ENCODE results near the gene EHMT2. TPM values are rescaled to one million over a fixed set of nuclear protein-coding genes. Genes with fewer than 3 reads are reported as not detected.

The EHMT2 gene
- polyA plus RNA-seq, 3 donors: 67.9 to 74.0 (median 68.5) TPM

DNA sequence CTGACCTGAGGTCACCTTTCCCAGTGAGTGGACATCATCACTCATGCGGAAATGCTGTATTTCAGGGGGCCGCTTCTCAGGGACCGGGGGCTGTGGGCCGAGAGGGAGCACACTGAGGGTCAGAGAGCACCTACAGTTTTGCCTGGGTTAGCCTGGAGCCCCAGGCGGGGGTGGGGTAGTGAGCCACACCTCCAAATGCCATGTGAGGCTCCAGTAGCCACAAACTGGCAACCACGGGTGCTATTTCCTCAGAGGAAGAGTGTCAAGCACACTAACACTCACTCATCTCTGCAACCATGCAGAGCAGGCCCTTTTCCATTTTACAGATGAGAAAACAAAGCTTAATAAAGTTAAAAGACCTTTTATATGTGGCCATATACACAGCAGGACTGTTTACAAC, 4.7 kb downstream of the EHMT2 start:
- DNase-seq (ENCODE audit: low read depth in 3 of 3, low spot score in 2 of 3): no peak

GRCh38 chr6:31889331-31889972, 8.0 kb downstream of the EHMT2 start:
- DNase-seq (ENCODE audit: low read depth in 3 of 3, low spot score in 2 of 3): no peak

GRCh38 chr6:31888276-31889258, 8.9 kb downstream of the EHMT2 start:
- DNase-seq (ENCODE audit: low read depth in 3 of 3, low spot score in 2 of 3): no peak

GRCh38 chr6:31887173-31888007, 10.1 kb downstream of the EHMT2 start:
- DNase-seq (ENCODE audit: low read depth in 3 of 3, low spot score in 2 of 3): no peak

DNA sequence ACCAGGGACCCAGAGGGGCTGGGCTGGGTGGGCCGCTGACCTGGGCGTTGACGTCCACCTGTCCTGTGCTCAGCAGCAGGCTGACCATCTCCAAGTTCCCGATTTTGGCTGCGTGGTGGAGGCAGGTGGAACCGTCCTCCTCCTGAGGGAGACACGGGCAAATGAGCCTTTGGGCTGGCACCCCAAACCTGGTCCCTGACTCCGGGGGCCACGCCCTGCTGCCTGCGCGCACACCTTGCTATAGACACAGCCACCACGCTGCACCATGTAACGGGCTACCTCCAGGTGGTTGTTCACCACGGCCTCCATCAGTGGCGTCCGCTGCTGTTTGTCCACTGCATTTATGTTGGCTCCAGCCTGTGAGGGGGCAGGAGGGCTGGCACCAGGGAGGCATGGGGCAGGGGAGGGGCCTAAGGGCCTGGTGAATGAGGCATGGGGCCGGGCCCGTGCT, 10.9 kb downstream of the EHMT2 start:
- DNase-seq (ENCODE audit: low read depth in 3 of 3, low spot score in 2 of 3): no peak

GRCh38 chr6:31884528-31885035, 12.9 kb downstream of the EHMT2 start:
- no peak for DNase-seq (ENCODE audit: low read depth in 3 of 3, low spot score in 2 of 3)

DNA sequence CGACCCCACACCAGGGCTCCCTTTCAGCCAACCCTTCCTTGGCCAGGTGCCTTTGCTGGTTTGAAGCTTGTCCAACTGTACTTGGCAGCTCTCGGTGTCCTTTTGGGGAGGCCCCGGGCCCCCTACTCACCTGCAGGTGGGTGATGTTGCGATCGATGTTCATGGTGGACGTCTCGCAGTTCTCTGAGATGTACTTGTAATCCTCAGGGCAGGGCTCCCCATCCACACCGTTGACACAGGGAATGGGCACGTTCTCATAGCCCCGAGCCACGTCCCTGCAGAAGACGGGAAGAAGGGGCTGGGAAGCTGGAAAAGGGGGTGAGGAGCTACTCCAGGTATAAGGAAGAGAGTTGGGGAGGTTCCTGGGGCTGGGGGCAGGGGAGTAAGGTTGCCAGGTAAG, 13.8 kb downstream of the EHMT2 start:
- no peak for DNase-seq (ENCODE audit: low read depth in 3 of 3, low spot score in 2 of 3)

GRCh38 chr6:31882344-31882743, 15.2 kb downstream of the EHMT2 start:
- no peak for DNase-seq (ENCODE audit: low read depth in 3 of 3, low spot score in 2 of 3)

- DNase-seq (ENCODE audit: low read depth in 3 of 3, low spot score in 2 of 3): no peak
These were observed 16.2 kb downstream of the EHMT2 start for GRCh38 chr6:31881136-31881859.

- DNase-seq (ENCODE audit: low read depth in 3 of 3, low spot score in 2 of 3): no peak
These were observed 16.9 kb downstream of the EHMT2 start for GRCh38 chr6:31880616-31881015.

DNA sequence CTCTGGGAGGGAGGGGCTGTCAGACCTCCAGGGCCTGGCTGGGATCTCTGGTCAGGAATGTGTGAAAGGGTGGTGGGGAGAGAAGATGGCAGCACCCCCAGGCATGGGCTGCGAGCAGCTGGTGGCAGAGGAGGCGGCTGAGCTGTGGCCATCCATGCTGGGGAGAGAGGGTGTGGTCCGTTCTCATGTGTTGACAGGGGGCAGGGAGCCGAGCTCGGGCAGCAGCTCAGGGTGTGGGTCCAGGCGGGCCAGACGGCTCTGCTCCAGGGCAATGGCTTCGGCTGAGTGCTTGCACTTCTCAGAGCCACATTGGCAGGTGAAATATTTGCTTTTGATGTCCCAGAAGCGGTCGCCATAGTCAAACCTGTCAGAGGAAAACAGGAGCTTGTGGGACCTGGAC, 17.6 kb downstream of the EHMT2 start:
- DNase-seq (ENCODE audit: low read depth in 3 of 3, low spot score in 2 of 3): no peak

DNA sequence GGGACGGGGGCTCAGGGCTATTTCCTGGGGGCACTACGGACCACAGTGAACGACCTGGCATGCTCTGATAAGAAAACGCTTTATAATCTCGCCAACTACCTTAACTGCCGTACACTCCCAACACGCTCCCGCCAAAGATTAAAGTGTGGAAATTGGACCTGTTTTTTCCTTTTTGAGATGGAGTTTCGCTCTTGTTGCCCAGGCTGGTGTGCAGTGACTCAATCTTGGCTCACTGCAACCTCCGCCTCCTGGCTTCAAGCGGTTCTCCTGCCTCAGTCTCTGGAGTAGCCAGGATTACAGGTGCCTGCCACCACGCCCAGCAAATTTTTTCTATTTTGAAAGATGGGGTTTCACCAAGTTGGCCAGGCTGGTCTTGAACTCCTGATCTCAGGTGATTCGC, 18.4 kb downstream of the EHMT2 start:
- DNase-seq (ENCODE audit: low read depth in 3 of 3, low spot score in 2 of 3): no peak

DNA sequence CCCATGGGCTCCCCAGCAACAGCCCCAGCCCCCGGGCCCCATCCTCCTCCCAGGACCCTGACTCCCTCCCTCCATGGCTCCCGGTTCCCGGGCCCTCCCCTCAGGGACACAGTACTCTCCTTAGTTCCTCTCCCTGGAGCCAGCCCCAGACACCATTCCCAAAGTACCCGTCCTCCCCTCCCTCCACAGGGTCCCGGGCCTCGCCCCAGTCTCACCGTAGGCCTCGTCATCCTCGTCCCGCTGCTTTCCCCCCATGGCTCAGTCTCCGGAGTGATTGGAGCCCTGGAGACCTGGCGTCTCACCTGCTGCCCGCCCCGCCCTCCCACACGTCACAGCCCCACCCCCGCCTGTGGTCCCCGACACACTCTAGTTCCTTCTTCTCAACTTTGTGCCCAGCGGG, 18.8 kb downstream of the EHMT2 start, which contains the start of gene SLC44A4:
Gene SLC44A4 (minus strand): TSS at position 272 of the 400 bp plus-strand sequence. CDS start 17 bp downstream, at position 255.
- DNase-seq (ENCODE audit: low read depth in 3 of 3, low spot score in 2 of 3): no peak

GRCh38 chr6:31878222-31878621, 19.3 kb downstream of the EHMT2 start:
- DNase-seq (ENCODE audit: low read depth in 3 of 3, low spot score in 2 of 3): no peak

GRCh38 chr6:31877651-31878161, 19.8 kb downstream of the EHMT2 start:
- DNase-seq (ENCODE audit: low read depth in 3 of 3, low spot score in 2 of 3): no peak

GRCh38 chr6:31877125-31877650, 20.3 kb downstream of the EHMT2 start:
- DNase-seq (ENCODE audit: low read depth in 3 of 3, low spot score in 2 of 3): no peak

DNA sequence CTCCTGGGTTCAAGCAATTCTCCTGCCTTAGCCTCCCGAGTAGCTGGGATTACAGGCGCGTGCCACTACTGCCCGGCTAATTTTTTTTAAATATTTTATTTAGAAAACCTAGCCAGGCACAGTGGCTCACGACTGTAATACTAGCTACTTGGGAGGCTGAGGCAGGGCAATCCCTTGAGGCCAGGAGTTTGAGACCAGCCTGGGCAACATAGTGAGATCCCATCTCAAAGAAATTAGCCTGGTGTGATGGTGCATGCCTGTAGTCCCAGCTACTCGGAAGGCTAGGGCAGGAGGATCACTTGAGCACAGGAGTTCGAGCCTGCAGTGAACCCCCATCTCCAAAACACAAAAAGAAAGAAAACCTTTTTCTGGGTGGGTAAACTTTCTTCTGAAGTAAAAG, 21.1 kb downstream of the EHMT2 start:
- DNase-seq (ENCODE audit: low read depth in 3 of 3, low spot score in 2 of 3): no peak

DNA sequence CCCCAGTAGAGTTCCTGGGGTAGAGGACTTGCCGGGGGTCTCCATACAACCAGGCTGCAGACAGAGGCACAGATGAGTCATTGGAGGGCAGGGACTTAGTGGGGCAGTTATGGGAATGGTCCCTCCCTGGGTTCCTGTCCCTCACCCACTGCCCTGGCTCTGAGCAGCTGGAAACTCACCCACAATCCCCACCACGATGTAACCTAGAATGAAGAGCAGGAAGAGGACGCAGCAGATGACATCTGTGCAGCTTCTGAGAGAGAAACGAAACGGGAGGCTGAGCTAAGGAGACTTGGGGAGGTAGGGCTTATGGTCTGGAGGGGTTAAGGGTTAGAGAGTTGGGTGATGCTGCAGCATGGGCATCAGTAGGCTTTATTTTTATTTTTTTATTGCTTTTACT, 21.6 kb downstream of the EHMT2 start:
- DNase-seq (ENCODE audit: low read depth in 3 of 3, low spot score in 2 of 3): no peak

GRCh38 chr6:31874836-31875572, 22.5 kb downstream of the EHMT2 start:
- DNase-seq (ENCODE audit: low read depth in 3 of 3, low spot score in 2 of 3): no peak
